NCI-H2029 treated with DMSO at 0.1 percent for 48 hours (cell line): ENCODE results near the gene GPR26.
"Not testable (repeated sequence)": the region's sequence is repeated elsewhere in the genome, so short reads cannot be mapped to it uniquely, and the experiment has no call there.

Experiments used
- DNase-seq: peaks from one replicate; lab custom pipeline; 2025; lab: John Stamatoyannopoulos, UW

The GPR26 gene

DNA sequence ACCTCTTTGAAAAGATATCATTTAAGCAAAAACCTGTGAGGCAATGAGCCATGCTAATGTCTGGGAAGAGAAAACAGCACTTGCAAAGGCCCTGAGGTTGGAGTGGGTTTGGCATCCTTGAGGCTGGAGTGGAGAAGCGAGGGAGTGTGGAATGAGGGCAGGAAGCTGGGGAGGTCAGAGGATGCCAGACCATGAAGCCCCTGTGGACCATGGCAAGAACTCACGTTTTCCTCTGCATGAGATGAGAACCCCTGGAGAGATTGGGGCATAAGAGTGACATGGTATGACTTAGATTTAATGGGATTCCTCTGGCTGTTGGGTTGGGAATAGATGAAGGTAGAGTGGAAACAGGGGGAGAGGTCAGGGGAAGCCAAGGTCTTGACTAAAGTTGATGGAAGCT, 49.4 kb downstream of the GPR26 start:
- DNase-seq: no peak

DNA sequence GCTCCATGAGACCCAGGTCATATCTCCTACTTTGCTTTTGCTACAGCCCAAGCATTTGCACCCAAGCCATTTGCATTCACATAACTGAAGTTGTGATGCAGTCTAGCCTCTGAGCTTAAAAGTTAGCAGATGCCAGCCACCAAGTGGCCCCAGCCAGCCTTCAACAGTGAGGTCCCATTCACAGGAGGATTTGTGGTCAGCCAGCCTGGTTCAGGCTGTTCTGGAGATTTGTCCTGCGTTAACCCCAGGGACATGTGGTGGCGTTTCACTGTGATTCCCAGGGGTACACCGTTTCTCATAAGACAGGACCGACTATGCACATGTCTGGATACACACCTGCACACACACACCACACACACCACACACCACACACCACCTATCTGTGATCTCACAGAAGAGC, 51.2 kb downstream of the GPR26 start:
- no peak for DNase-seq

DNA sequence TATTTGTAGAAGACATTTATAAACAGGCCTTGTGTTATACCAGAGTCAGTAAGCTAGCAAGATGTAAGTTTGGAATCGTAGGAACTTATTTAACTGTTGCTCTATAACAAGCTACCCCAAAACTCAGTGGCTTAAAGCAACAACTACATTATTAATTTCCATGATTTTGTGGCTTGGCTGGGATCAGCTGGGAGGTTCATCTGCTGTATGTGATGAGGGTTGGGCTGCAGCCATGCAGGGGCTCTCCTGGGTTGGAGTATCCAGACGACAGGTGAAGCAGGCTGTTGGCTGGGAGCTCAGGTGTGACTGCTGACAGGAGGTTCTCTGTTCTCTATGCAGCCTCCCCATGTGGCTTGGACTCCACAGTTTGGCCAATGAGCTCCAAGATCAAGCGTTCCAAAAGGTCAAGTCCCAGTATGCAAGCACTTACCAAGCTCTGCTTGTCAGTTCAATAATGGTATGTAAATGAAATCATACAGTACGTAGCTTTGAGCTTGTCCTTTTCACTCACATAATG, 52.4 kb downstream of the GPR26 start:
- DNase-seq: no peak

DNA sequence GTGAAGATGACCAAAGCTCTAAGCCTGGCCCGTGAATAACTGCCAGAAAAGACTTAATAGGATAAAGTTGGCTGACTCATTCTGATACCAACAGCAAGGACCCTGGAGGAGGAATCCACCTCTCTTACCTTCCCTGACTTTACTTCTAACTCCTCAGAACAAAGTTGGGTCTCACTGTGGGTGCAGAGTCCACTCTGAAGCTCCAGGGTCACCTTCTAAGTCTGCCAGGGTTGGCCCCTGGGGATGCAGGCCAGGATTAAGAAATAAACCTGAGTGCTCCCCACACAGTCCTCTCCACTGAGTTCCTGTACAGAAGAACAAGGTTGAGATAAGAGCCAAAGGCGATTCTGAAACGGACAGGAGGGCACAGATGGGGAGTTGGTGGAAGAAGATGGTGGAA, 54.4 kb downstream of the GPR26 start:
- DNase-seq: no peak

DNA sequence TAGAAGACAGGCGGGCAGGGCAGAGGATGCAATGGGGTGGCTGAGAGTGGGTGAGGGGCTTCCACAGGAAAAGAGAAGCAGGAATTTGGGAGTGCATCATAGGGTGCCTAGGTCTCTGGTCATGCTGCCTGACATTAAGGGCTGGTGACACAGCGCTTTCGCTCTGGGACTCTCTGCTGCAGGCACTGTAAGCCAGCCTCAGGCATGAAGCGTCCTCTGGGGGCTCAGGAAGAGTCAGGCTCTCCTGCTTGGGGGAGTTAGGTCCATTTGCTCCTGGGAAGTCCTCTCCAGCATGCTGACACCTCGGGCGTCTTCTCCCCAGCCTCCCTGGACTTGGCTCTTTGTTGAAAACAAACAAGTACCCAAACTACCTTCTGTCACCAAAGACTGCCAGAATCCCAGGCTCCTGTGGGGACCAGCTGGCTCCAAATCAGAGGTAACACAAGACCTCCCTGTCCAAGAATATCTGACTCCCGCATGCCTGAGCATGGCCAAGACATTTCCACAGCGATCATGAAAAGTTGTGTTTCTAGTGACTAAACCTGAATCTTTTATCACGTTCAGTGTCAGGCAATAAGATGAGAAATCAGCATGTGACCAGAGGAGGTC, 55.4 kb downstream of the GPR26 start:
- no peak for DNase-seq

DNA sequence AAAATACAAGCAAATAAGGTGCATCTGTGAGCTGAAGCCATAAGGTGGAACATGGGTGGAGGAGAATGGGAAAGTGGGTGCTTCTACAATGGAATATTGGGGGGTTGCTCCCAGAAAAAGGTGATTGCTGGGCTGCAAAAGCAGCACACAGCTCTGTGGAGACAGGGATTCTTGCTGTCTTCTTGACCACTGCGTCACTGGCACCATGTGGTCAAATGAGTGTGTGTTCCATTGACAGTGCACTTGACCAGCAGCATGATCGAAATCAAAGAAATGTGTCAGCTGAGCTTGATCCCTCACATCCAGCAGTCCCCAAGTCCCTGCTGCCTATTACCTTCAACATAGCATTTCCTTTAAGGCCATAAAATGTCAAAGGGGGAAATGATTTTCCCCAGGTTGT, 56.2 kb downstream of the GPR26 start:
- DNase-seq: no peak

DNA sequence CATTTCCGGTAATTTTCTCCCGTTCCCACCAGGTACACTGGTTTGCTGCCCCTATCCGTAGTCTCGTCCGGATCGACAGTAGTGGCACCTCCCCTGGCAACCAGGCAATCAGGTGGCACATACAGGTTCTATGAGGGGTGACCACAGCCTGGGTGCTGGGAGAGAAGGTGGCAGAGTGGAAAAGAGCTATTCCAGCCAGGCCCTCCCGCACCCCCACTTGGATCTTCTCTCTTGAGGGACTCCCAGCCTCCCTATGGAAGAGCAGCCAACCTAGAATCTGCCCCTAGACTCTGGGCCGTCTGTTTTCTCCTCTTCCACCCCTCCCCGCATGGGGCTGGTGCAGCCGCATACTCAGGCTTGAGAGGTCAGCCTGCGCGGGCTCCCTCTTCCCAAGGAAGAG, 58.6 kb downstream of the GPR26 start:
- no peak for DNase-seq

DNA sequence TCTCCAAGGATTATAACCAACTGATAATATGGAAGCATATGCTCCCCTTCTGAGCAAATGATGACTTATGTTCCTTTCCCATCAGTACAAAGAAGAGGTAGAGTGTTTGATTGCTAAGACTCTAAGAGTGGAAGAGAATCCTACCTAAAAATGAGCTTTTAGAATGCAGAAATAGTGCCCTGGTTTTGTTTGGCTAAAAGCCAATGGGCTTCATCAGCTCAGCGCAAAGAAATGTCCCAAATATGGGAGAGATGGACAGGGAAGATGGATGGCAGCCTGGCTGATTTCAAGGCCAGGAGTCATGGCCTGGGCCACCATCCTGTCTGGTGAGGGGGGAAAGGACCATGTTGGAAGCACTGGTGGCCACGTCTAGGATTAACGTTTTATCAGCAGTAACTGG, 60.2 kb downstream of the GPR26 start:
- DNase-seq: no peak

DNA sequence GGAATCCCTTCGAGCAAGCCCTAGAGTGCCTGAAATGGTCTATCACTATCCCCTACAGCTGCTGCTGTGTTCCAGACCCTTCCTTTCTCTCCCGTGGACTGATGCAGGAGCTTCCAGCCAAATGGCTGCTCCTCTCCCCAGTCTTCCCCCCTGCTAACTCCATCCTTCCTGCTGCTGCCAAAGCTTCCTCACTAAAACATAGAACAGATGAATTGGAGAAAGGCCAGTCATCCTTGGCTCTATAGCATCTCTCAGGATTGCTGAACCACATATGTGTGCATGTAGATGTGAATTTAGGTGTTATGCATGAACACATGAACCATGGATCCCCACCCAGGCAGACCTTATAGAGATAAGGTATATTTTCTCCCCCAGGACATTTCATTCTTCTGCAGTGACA, 60.7 kb downstream of the GPR26 start:
- no peak for DNase-seq

DNA sequence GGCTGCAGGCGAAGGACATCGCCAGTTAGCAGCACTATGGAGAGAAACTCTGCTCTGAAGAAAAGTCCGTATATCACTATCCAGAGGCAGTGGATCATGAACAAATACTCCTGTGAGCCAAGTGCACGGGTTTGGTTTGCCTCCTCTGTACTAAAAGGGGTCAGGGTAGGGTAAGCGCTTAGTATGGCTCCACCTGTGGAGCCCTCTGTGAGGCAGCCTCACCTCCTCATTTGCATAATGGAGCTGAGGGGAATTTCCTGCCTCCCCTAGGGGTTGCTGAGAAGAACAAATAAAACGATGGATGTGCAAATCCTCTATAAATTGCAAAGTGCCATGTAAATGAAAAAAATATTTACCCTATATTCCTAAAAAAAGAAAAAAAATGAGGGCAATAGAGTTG, 63.4 kb downstream of the GPR26 start:
- DNase-seq: no peak

DNA sequence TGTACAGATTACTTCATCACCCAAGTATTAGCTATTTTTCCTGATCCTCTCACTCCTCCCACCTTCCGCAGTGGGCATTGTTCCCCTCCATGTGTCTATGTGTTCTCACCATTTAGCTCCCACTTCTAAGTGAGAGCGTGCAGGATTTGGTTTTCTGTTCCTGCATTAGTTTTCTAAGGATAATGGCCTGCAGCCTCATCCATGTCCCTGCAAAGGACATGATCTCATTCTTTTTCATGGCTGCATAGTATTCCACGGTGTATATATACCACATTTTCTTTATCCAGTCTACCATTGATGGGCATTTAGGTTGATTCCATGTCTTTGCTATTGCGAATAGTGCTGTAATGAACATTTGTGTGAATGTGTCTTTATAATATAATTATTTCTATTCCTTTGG, 70.8 kb downstream of the GPR26 start:
- not testable (repeated sequence) for DNase-seq

DNA sequence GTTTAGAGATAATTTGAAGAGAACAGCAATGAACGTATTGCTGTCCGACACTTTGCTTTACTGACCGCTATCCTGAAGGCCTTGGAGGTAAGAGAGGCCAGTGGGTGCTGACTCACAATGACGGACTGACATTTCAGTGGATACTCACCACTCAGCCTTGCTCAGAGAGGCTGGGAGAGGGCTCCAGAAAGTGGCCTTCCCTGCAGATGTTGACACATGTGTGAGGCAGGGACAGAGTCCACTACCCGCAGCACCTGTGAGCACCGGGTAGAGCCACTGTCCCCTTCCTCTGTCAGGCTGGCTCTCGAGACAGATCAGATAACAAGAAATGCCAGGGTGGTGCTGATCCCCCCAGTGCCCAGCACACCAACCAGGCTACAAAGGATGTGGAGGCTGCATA, 75.0 kb downstream of the GPR26 start:
- DNase-seq: no peak

DNA sequence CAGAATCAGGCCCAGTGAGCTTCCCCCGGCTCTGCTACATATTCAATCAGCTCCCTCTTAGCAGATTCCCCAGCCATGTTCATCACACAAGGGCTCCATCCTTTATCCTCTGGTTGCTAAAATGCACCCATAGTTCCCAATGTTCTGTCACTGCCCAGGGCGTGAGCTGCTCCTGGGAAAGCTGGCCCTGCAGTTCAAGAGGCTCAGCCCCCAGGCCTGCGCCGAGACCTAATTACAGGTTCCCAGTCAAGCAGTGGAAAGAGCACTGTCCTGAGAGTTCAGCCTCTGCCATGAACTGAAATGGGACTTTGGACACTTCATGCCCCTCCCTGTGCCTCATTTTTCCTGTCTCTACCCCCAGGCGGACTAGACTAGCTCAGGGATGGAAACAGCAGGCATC, 75.6 kb downstream of the GPR26 start:
- no peak for DNase-seq

DNA sequence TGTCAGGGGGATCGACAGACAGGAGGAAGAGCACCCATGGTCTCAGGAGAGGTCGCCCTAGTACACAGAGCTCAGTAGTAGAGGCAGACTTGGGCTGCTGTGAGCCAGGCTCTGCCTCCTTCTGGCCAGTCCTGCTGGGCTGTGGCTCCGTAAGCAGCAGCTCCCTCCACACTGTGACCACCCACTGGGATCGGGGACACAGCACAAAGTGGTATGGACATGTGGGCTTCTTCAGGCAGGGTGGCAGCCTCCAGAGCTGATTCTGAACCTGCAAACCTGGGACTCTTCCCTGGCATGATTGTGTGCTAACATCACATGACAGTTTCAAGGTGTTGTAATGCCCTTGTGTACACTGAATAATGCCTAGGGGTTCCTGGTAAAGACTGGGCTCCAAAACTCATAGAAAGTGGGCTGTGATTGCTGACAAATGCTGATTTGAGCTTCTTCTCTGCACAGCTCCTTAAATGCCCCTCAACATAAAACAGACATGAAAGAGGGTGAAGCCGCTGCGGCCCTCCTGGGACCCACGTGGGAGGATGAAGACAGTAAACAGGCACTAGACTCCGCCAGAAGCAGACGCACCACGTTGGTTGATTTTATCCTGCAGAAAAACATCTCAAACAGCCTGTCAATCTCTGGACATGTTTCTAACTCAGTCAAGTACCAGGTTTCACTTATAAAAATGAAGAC, 76.7 kb downstream of the GPR26 start:
- DNase-seq: no peak

DNA sequence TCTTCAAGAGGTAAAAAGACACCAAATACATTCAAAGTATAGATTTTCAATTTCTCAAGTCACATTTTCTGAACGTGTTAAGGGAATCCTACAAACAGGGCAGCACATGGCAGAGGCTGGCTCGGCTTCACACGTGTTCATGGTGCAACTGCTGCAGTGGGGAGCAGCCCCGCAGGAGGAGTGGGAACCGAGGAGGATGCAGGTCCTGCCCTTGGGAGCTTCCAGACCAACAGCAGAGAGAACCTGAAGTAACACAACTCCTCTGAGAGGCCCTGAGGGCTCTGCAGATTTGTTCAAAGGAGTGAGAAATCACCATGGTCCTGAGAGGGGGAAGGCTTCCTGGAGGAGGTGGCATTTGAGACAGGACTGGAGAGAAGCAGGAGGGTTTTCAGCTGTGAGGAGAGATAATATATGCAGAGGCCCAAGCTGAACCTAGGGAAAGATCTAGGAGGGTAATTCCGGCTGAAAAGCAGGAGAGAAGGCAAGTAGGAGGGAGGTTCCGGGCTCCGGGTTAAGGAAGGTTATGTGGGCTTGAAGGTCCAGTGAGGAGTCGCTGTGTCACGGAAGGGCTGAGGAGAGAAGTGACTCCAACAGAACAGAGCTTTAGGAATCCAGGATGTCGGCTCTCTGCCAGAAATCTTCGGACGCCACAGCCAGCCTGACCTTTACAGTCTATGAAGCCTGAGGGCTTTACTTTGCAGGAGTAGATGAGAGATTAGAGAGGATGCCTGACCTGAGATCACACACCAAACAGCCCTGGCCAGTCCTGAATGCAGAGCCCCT, 77.5 kb downstream of the GPR26 start:
- DNase-seq: no peak

DNA sequence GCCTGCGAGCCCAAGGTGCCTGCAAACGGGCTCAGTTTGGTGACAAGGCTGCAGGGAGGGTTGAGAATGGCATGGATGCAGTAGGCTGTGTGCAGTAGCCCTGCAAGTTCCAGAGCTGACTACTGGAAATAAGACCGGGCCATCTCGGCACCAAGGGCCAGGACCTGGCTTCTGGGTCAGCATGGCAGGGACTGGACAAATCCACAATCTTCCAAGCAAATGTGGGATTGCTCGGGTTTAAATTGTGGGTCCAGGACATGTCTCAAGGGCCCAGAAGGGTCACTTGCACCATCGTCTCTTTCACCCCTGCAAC, 78.0 kb downstream of the GPR26 start:
- no peak for DNase-seq
